BJ (cell line): ENCODE results near the gene SMIM45.
A peak's percentile ranks its signal among the peaks of the same experiment; 100 is the strongest.

Experiments
- CTCF ChIA-PET: fragments of 350-600 bp; formaldehyde crosslinking; extraction: SDS; loops from one replicate; lab custom pipeline; 2021; ENCODE audit warnings: antibody characterized with exemption, inconsistent platforms; lab: Yijun Ruan, JAX
- POLR2A ChIA-PET: fragments of 300-600 bp; sonication (Branson Sonifier 250); formaldehyde crosslinking; extraction: SDS; loops from one replicate; lab custom pipeline; 2021; ENCODE audit warnings: antibody characterized with exemption; lab: Charles Lee
- DNase-seq: peaks from one replicate; pipeline ENCODE4 v3.0.0-alpha.2; 2011; ENCODE audit warnings: low read depth
- H3K27me3 ChIP-seq: 2 replicates; pipeline ENCODE4 v1.6.0; 2011; ENCODE audit warnings: low read length; ENCODE audit not compliant: control insufficient read depth, insufficient read depth
- H3K36me3 ChIP-seq: 2 replicates; pipeline ENCODE4 v1.5.1; 2011; ENCODE audit warnings: low read length; ENCODE audit not compliant: control insufficient read depth, insufficient read depth
- H3K4me3 ChIP-seq: 2 replicates; pipeline ENCODE4 v1.5.1; 2011; ENCODE audit warnings: low read depth, mild to moderate bottlenecking, control low read depth, low read length
- CTCF ChIP-seq: IDR thresholded peaks from 2 replicates; pipeline ENCODE4 v1.5.1; 2011; ENCODE audit warnings: low read depth, mild to moderate bottlenecking, control low read depth, inconsistent platforms, low read length, moderate library complexity; ENCODE audit not compliant: insufficient read depth

Gene SMIM45

DNA sequence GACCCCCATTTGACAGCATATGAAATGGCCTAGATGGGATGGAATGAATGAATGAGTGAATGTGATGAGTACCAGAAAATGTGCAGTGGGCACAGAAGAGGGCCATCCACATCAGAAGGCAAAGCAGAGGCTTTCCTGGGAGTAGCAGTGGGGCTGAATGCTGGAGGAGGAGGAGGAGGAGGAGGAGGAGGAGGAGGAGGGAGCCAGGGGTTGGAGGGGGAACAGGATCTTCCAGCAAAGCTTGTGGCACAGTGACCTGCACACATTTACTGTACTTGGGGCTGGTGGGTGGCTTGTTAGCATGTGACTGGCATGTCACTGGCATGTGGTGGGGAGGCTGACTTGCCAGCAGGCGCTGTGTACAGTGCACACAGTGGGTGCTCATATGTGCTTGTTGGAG lies 26.8 kb downstream of the SMIM45 start:
- no peak overlapping the region for H3K4me3 ChIP-seq
- TF ChIP-seq CTCF = no peak
- CTCF ChIA-PET = interaction anchor here (1.5 kb wide), 1 partner anchor 8 kb away, joined by 5 read pairs; no protein-coding TSS in a partner anchor
- POLR2A ChIA-PET = no interaction called here
- no peak for DNase-seq
- H3K27me3 ChIP-seq = peaks cover 34% of the 10 kb centered on the region
- no peaks in the 10 kb centered on the region for H3K36me3 ChIP-seq

- TF ChIP-seq CTCF = no peak
- Histone ChIP-seq H3K27me3 (peaks cover 34% of the 10 kb centered on the region), H3K36me3 (no peaks in the 10 kb centered on the region), H3K4me3 (no peak overlapping the region)
- ChIA-PET CTCF (interaction anchor here (0.7 to 1.5 kb wide), 2 partner anchors 9 to 161 kb away, joined by 3 to 5 read pairs; no protein-coding TSS in a partner anchor), POLR2A (no interaction called here)
- no peak for DNase-seq
These were observed 27.7 kb downstream of the SMIM45 start for GRCh38 chr22:41979423-41980250.

DNA sequence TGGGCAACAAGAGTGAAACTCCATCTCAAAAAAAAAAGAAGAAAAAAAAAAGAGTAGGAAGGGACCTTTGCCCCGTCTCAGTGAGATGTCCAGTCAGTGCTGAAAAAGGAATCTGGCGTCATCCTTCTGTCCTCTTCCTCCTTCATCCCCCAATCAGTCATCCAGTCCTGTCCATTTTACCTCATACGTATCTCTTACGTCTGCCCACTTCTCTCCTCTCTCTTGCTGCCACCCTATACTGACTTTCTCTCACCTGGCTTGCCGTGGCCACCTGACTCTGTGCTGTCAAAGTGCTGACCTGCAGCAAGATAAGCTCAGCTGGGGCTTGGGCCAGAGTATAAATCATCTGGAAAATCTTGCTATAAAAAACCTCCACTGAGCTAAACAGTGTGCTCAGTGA lies 30.9 kb downstream of the SMIM45 start:
- Histone ChIP-seq H3K27me3 (peaks cover 12% of the 10 kb centered on the region), H3K36me3 (no peaks in the 10 kb centered on the region), H3K4me3 (no peak overlapping the region)
- TF ChIP-seq CTCF = no peak
- no peak for DNase-seq
- ChIA-PET CTCF (interaction anchor here (0.7 to 0.9 kb wide), 2 partner anchors 9 to 108 kb away, joined by 3 read pairs; no protein-coding TSS in a partner anchor), POLR2A (no interaction called here)

DNA sequence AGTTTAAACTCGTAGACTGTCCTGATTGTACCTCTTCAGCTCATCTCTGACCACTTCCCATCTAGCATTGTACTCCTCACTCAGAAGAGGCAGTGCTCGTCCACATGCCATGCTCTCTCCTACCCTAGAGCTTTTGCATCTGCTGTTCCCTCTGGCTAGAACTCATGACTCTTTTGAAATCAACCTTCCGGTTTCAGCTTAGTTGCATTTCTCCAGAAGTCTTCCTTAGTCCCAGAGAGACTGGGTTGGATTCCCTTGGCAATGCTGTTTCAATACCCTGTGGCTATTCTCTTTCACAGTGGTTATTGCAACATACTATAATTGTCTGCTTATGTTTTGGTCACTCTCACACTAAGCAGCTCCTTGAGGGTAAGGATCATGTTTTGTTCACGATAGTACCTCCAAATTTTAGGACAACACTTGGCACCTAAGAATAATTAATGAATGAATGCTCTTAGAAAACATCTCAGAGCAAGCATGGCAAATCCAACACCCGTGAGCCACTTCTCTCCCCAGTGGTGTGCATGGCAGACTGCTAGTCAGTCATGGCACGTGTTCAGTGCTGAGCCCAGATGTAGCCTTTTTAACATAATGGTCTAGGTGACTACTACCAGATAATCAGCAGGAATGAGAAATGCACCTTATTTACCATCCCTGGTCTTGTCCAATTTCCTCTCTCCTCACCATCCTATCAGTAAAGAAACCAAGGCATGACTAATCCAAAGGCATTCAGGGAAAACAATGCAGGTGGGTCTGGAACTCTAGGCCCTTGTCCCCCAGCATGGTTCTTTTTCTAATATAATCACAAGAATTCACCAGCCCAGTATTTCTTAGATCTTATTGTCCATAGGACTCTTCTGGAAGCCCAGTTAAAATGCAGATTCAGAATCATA lies 31.8 kb downstream of the SMIM45 start:
- TF ChIP-seq CTCF = no peak
- no peaks in the 10 kb centered on the region for H3K36me3 ChIP-seq
- CTCF ChIA-PET = interaction anchor here (0.7 to 0.9 kb wide), 2 partner anchors 8 to 108 kb away, joined by 3 read pairs; no protein-coding TSS in a partner anchor
- POLR2A ChIA-PET = no interaction called here
- no peak overlapping the region for H3K4me3 ChIP-seq
- DNase-seq = peak; percentile 48
- peaks cover 6% of the 10 kb centered on the region for H3K27me3 ChIP-seq

- Histone ChIP-seq H3K4me3 (no peak overlapping the region), H3K27me3 (peaks cover 7% of the 10 kb centered on the region), H3K36me3 (no peaks in the 10 kb centered on the region)
- ChIA-PET POLR2A (no interaction called here), CTCF (no interaction called here)
- TF ChIP-seq CTCF = no peak
- no peak for DNase-seq
These were observed 35.3 kb downstream of the SMIM45 start for GRCh38 chr22:41987276-41987675.
